IMR-90 (cell line): ENCODE results near the gene RPA4. TPM values are rescaled to one million over a fixed set of nuclear protein-coding genes. Genes with fewer than 3 reads are reported as not detected.

Experiments
- polyA plus RNA-seq, 3 experiments: library from polyadenylated mRNA; depleted of rRNA; stranded (reverse); fragments of >200 nt; gene quantifications; 2 replicates each; pipeline ENCODE4 v1.2.3, GENCODE V29; 2012; ENCODE audit warnings: low replicate concordance in 1 of 3
- total RNA-seq: library from RNA; depleted of rRNA; stranded (reverse); fragments of >200 nt; gene quantifications from 2 replicates; pipeline ENCODE4 v1.2.3, GENCODE V29; 2012; rRNA removed

The RPA4 gene
- total and polyA plus RNA-seq, 2 of the 4 experiments (the other 2 are of a cell fraction) = 0.36 to 2.5 TPM

Other genes with a start within 250 kb of the RPA4 start
- 19.9 and 27.5 TPM in 2 replicates for gene DIAPH2, start 199.1 kb upstream of the RPA4 start, total RNA-seq
- 3.4 and 3.6 TPM in 2 replicates for gene DIAPH2, start 199.1 kb upstream of the RPA4 start, polyA plus RNA-seq (2012; rRNA removed)